Measurements from ENCODE around the gene WDR17. TPM values are rescaled to one million over a fixed set of nuclear protein-coding genes. Genes with fewer than 3 reads are reported as not detected.
A peak's percentile ranks its signal among the peaks of the same experiment; 100 is the strongest.

Gene WDR17
- total RNA-seq, 4 donors from 2014 or later: 0.57 to 6.7 (median 1.8) TPM

GRCh38 chr4:176099314-176099713, 33.7 kb downstream of the WDR17 start:
- no peaks in the 10 kb centered on the region for H3K36me3 ChIP-seq
- H3K4me3 ChIP-seq: no peak overlapping the region
- no peak for TF ChIP-seq CTCF (IDR thresholded peaks at IDR 0.05)
- no peak for TF ChIP-seq POLR2A (IDR thresholded peaks at IDR 0.05)
- no peaks in the 10 kb centered on the region for H3K27me3 ChIP-seq
- no peak for DNase-seq
- no peaks in the 10 kb centered on the region for H3K9me3 ChIP-seq
- H3K4me1 ChIP-seq: no peaks in the 10 kb centered on the region
- no peak overlapping the region for H3K27ac ChIP-seq

DNA sequence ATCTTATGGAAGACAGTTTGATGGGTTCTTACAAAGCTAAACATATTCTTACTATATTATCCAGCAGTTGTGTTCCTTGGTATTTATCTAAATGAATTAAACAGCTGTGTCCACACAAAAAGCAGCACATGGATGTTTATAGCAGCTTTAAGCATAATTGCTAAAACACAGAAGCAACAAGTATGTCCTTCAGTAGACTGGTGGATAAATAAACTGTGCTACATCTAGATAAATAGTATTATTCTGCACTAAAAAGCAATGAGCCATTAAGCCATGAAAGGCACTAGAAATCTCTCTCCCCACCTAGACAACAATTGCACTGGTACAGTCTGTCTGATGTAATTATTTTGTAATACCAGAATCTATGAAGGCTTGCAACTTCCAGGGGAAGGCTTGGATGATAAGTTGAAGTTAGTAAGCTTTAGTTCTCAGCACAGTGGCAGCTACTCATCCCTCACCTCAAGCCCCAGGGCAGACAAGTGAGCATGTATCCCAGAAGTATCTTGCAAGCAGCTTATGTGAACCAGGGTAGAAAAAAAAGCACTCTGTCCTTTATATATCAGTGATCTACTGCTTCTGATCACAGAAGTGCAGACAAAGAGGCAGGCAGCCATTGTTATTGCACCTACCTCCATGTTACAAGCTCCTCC, 36.9 kb downstream of the WDR17 start:
- no peak for DNase-seq
- no peaks in the 10 kb centered on the region for H3K9me3 ChIP-seq
- H3K27ac ChIP-seq: no peak overlapping the region
- no peaks in the 10 kb centered on the region for H3K27me3 ChIP-seq
- H3K4me1 ChIP-seq: no peaks in the 10 kb centered on the region
- TF ChIP-seq POLR2A (IDR thresholded peaks at IDR 0.05) (no peak), CTCF (IDR thresholded peaks at IDR 0.05) (no peak)
- no peak overlapping the region for H3K4me3 ChIP-seq
- no peaks in the 10 kb centered on the region for H3K36me3 ChIP-seq

DNA sequence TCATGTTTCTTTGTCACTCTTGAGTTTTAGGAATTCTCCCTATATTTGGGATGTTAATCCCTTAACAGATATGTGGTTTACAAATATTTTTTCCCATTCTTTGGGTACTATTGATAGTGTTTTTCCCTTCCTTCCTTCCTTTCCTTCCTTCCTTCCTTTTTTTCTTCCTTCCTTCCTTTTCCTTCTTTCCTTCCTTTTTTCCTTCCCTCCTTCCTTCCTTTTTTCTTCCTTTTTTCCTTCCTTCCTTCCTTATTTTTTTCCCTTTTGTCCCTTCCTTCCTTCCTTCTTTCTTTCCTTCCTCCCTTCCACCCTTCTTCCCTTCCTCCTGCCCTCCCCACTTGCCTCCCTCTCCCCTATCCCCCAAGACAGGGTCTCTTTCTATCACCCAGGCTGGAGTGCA, 42.1 kb downstream of the WDR17 start:
- Histone ChIP-seq H3K4me1 (no peaks in the 10 kb centered on the region), H3K4me3 (no peak overlapping the region), H3K27ac (no peak overlapping the region), H3K27me3 (no peaks in the 10 kb centered on the region), H3K9me3 (no peaks in the 10 kb centered on the region), H3K36me3 (no peaks in the 10 kb centered on the region)
- TF ChIP-seq POLR2A (IDR thresholded peaks at IDR 0.05): no peak
- TF ChIP-seq CTCF (IDR thresholded peaks at IDR 0.05): no peak
- no peak for DNase-seq

- no peaks in the 10 kb centered on the region for H3K4me1 ChIP-seq
- TF ChIP-seq POLR2A (IDR thresholded peaks at IDR 0.05): no peak
- peak in 4 of 6 experiments; percentile 30 to 45 (median 38) for TF ChIP-seq CTCF (IDR thresholded peaks at IDR 0.05)
- no peaks in the 10 kb centered on the region for H3K27me3 ChIP-seq
- no peaks in the 10 kb centered on the region for H3K36me3 ChIP-seq
- no peak overlapping the region for H3K27ac ChIP-seq
- H3K9me3 ChIP-seq: no peaks in the 10 kb centered on the region
- peak in 1 of 3 donors; percentile 49 for DNase-seq
- no peak overlapping the region for H3K4me3 ChIP-seq
Observed at GRCh38 chr4:176123710-176124407, 58.2 kb downstream of the WDR17 start.

DNA sequence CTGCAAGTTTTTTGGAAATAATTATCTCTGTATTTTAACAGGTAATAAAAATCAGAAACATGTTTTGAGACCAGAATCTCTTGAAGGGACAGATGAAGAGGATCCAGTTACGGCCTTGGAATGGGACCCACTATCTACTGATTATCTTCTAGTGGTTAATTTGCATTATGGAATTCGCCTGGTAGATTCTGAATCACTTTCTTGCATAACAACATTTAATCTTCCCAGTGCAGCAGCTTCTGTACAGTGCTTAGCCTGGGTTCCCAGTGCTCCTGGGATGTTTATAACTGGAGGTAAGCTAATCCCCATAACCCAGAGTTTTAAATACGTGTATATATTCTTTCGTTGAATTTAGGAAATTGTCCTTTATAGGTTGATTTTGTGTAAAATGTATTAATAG, 59.4 kb downstream of the WDR17 start:
- Histone ChIP-seq H3K27ac (no peak overlapping the region), H3K36me3 (no peaks in the 10 kb centered on the region), H3K27me3 (no peaks in the 10 kb centered on the region), H3K4me1 (no peaks in the 10 kb centered on the region), H3K9me3 (no peaks in the 10 kb centered on the region), H3K4me3 (no peak overlapping the region)
- TF ChIP-seq CTCF (IDR thresholded peaks at IDR 0.05) (no peak), POLR2A (IDR thresholded peaks at IDR 0.05) (no peak)
- DNase-seq: no peak

Data from Peyer's patch (tissue), 4 donors.